ENCODE results near the gene SASH1. TPM values are rescaled to one million over a fixed set of nuclear protein-coding genes. Genes with fewer than 3 reads are reported as not detected.

The SASH1 gene
- total and polyA plus RNA-seq, 2 donors (not counting 1 experiment from before 2014, with no cell fraction given) = 38.6 to 44.6 TPM

DNA sequence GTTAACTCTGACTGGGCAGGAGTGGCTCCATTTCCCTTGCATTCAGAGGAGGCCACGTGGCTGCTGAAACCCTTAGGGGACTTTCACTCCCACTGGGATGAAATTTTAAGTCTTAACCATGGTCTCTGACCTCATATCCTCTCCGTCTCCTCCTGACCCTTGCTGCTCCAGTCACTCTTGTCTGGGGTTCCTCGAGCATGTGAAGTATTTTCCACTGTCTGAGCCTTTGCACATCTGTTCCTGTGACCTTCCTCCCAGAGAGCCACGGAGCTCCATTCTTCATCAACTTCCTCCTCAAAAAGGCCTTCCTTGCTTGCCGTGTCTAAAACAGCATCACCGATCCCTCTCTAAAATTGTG lies 251.2 kb downstream of the SASH1 start:
- Histone ChIP-seq H3K27me3 (ENCODE audit: control insufficient read depth, insufficient read depth, low read length) (no peaks in the 10 kb centered on the region), H3K79me2 (ENCODE audit: control insufficient read depth, insufficient read depth, low read length) (no peaks in the 10 kb centered on the region), H3K9ac (ENCODE audit: insufficient read depth, low read length) (no peak overlapping the region), H3K9me3 (ENCODE audit: control insufficient read depth, insufficient read depth, low read depth, low read length) (no peaks in the 10 kb centered on the region), H4K20me1 (ENCODE audit: control insufficient read depth, extremely low read depth, insufficient read depth, low read length) (no peaks in the 10 kb centered on the region), H3K27ac (ENCODE audit: insufficient read depth, low read length) (no peak overlapping the region), H2AFZ (ENCODE audit: low read length) (no peak overlapping the region), H3K36me3 (ENCODE audit: control insufficient read depth, insufficient read depth, low read length) (no peaks in the 10 kb centered on the region), H3K4me1 (ENCODE audit: control insufficient read depth, extremely low read depth, insufficient read depth, low read length) (no peaks in the 10 kb centered on the region), H3K4me2 (ENCODE audit: extremely low read depth, insufficient read depth, low read length) (no peak overlapping the region), H3K4me3 (replicated peaks in 1 of 4; ENCODE audit: control extremely low read depth in 1 of 4, insufficient read depth in 1 of 4, low read depth in 3 of 4, low read length in 4 of 4) (no peak overlapping the region)
- TF ChIP-seq, protein P1, sequence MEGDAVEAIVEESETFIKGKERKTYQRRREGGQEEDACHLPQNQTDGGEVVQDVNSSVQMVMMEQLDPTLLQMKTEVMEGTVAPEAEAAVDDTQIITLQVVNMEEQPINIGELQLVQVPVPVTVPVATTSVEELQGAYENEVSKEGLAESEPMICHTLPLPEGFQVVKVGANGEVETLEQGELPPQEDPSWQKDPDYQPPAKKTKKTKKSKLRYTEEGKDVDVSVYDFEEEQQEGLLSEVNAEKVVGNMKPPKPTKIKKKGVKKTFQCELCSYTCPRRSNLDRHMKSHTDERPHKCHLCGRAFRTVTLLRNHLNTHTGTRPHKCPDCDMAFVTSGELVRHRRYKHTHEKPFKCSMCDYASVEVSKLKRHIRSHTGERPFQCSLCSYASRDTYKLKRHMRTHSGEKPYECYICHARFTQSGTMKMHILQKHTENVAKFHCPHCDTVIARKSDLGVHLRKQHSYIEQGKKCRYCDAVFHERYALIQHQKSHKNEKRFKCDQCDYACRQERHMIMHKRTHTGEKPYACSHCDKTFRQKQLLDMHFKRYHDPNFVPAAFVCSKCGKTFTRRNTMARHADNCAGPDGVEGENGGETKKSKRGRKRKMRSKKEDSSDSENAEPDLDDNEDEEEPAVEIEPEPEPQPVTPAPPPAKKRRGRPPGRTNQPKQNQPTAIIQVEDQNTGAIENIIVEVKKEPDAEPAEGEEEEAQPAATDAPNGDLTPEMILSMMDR (conservative IDR thresholded peaks at IDR 0.05 in 1 of 2, IDR thresholded peaks at IDR 0.05 in 1 of 2; ENCODE audit: low read depth in 1 of 2, low read length in 2 of 2) = no peak
- no peak for TF ChIP-seq EZH2 (IDR thresholded peaks at IDR 0.05; ENCODE audit: low read length, missing control alignments)
- DNase-seq (ENCODE audit: low read depth in 2 of 2) = no peak

- Histone ChIP-seq H3K79me2 (ENCODE audit: control insufficient read depth, insufficient read depth, low read length) (no peaks in the 10 kb centered on the region), H3K36me3 (ENCODE audit: control insufficient read depth, insufficient read depth, low read length) (no peaks in the 10 kb centered on the region), H3K27ac (ENCODE audit: insufficient read depth, low read length) (no peak overlapping the region), H4K20me1 (ENCODE audit: control insufficient read depth, extremely low read depth, insufficient read depth, low read length) (no peaks in the 10 kb centered on the region), H2AFZ (ENCODE audit: low read length) (no peak overlapping the region), H3K9ac (ENCODE audit: insufficient read depth, low read length) (no peak overlapping the region), H3K27me3 (ENCODE audit: control insufficient read depth, insufficient read depth, low read length) (no peaks in the 10 kb centered on the region), H3K4me2 (ENCODE audit: extremely low read depth, insufficient read depth, low read length) (no peak overlapping the region), H3K4me3 (replicated peaks in 1 of 4; ENCODE audit: control extremely low read depth in 1 of 4, insufficient read depth in 1 of 4, low read depth in 3 of 4, low read length in 4 of 4) (no peak overlapping the region), H3K4me1 (ENCODE audit: control insufficient read depth, extremely low read depth, insufficient read depth, low read length) (no peaks in the 10 kb centered on the region), H3K9me3 (ENCODE audit: control insufficient read depth, insufficient read depth, low read depth, low read length) (no peaks in the 10 kb centered on the region)
- DNase-seq (ENCODE audit: low read depth in 2 of 2) = no peak
- TF ChIP-seq, protein P1 (conservative IDR thresholded peaks at IDR 0.05 in 1 of 2, IDR thresholded peaks at IDR 0.05 in 1 of 2; ENCODE audit: low read depth in 1 of 2, low read length in 2 of 2) = no peak
- TF ChIP-seq EZH2 (IDR thresholded peaks at IDR 0.05; ENCODE audit: low read length, missing control alignments) = no peak
Measured at GRCh38 chr6:148595550-148595949, 252.9 kb downstream of the SASH1 start.

DNA sequence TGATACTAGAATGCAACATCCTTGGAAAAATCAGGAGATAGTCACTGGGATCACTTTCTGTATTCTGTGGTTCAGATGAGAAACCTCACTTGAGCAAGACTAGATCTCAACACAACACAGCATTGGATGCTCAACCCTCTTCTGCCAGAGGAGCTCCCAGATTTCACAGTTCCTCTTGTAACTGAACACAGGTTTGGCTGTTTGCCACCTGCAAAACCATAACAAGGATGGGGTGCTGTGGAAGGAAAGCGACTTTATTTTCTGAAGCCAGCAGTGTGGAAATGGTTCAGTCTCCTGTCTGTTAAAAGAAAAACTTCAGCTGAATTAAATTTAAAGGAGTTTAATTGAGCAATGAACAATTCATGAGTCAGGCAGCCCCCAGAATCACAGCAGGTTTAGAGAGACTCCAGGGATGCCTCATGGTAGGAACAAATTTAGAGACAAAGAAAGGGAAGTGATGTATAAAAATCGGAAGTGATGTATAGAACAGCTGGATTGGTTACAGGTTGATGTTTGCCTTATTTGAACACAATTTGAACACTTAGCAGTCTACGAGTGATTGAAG lies 254.3 kb downstream of the SASH1 start:
- TF ChIP-seq, protein P1 (conservative IDR thresholded peaks at IDR 0.05 in 1 of 2, IDR thresholded peaks at IDR 0.05 in 1 of 2; ENCODE audit: low read depth in 1 of 2, low read length in 2 of 2) = no peak
- TF ChIP-seq EZH2 (IDR thresholded peaks at IDR 0.05; ENCODE audit: low read length, missing control alignments) = no peak
- peak in 1 of 2 donors; percentile 48 for DNase-seq (ENCODE audit: low read depth in 2 of 2)
- Histone ChIP-seq H3K27ac (ENCODE audit: insufficient read depth, low read length) (no peak overlapping the region), H3K36me3 (ENCODE audit: control insufficient read depth, insufficient read depth, low read length) (no peaks in the 10 kb centered on the region), H3K79me2 (ENCODE audit: control insufficient read depth, insufficient read depth, low read length) (no peaks in the 10 kb centered on the region), H2AFZ (ENCODE audit: low read length) (no peak overlapping the region), H3K9ac (ENCODE audit: insufficient read depth, low read length) (no peak overlapping the region), H3K4me1 (ENCODE audit: control insufficient read depth, extremely low read depth, insufficient read depth, low read length) (no peaks in the 10 kb centered on the region), H3K9me3 (ENCODE audit: control insufficient read depth, insufficient read depth, low read depth, low read length) (no peaks in the 10 kb centered on the region), H3K27me3 (ENCODE audit: control insufficient read depth, insufficient read depth, low read length) (no peaks in the 10 kb centered on the region), H4K20me1 (ENCODE audit: control insufficient read depth, extremely low read depth, insufficient read depth, low read length) (no peaks in the 10 kb centered on the region), H3K4me2 (ENCODE audit: extremely low read depth, insufficient read depth, low read length) (no peak overlapping the region), H3K4me3 (replicated peaks in 1 of 4; ENCODE audit: control extremely low read depth in 1 of 4, insufficient read depth in 1 of 4, low read depth in 3 of 4, low read length in 4 of 4) (no peak overlapping the region)
